Measurements from ENCODE around the gene BRSK2.

The BRSK2 gene

GRCh38 chr11:1440496-1440895 lies 50.8 kb downstream of the BRSK2 start:
- no peak overlapping the region for H3K9ac ChIP-seq (ENCODE audit: low read length in 5 of 5)
- no peaks in the 10 kb centered on the region for H3K36me3 ChIP-seq (ENCODE audit: control insufficient read depth in 5 of 5, insufficient read depth in 5 of 5, low read length in 5 of 5)
- no peak overlapping the region for H3K4me3 ChIP-seq (ENCODE audit: low read depth in 1 of 5, low read length in 5 of 5)
- no peaks in the 10 kb centered on the region for H3K9me3 ChIP-seq (ENCODE audit: control insufficient read depth in 5 of 5, low read length in 5 of 5)
- H3K27ac ChIP-seq (ENCODE audit: low read depth, low read length), result no peak overlapping the region
- H3K27me3 ChIP-seq (ENCODE audit: control insufficient read depth in 5 of 5, insufficient read depth in 4 of 5, low read length in 5 of 5), result peaks cover 16 to 42% (median 28%) of the 10 kb centered on the region in 5 donors
- no peaks in the 10 kb centered on the region for H3K4me1 ChIP-seq (ENCODE audit: control insufficient read depth in 5 of 5, insufficient read depth in 5 of 5, low read length in 5 of 5)

- Histone ChIP-seq H3K9ac (ENCODE audit: low read length in 5 of 5) (no peak overlapping the region), H3K4me1 (ENCODE audit: control insufficient read depth in 5 of 5, insufficient read depth in 5 of 5, low read length in 5 of 5) (no peaks in the 10 kb centered on the region), H3K9me3 (ENCODE audit: control insufficient read depth in 5 of 5, low read length in 5 of 5) (no peaks in the 10 kb centered on the region), H3K27me3 (ENCODE audit: control insufficient read depth in 5 of 5, insufficient read depth in 4 of 5, low read length in 5 of 5) (peaks cover 7 to 32% (median 18%) of the 10 kb centered on the region in 5 donors), H3K36me3 (ENCODE audit: control insufficient read depth in 5 of 5, insufficient read depth in 5 of 5, low read length in 5 of 5) (no peaks in the 10 kb centered on the region), H3K27ac (ENCODE audit: low read depth, low read length) (no peak overlapping the region), H3K4me3 (ENCODE audit: low read depth in 1 of 5, low read length in 5 of 5) (no peak overlapping the region)
These were observed 52.4 kb downstream of the BRSK2 start for GRCh38 chr11:1442163-1442562.

- H3K27me3 ChIP-seq (ENCODE audit: control insufficient read depth in 5 of 5, insufficient read depth in 4 of 5, low read length in 5 of 5), result peaks cover 5 to 26% (median 15%) of the 10 kb centered on the region in 5 donors
- no peaks in the 10 kb centered on the region for H3K4me1 ChIP-seq (ENCODE audit: control insufficient read depth in 5 of 5, insufficient read depth in 5 of 5, low read length in 5 of 5)
- no peaks in the 10 kb centered on the region for H3K36me3 ChIP-seq (ENCODE audit: control insufficient read depth in 5 of 5, insufficient read depth in 5 of 5, low read length in 5 of 5)
- H3K4me3 ChIP-seq (ENCODE audit: low read depth in 1 of 5, low read length in 5 of 5), result no peak overlapping the region
- H3K9ac ChIP-seq (ENCODE audit: low read length in 5 of 5), result no peak overlapping the region
- no peak overlapping the region for H3K27ac ChIP-seq (ENCODE audit: low read depth, low read length)
- H3K9me3 ChIP-seq (ENCODE audit: control insufficient read depth in 5 of 5, low read length in 5 of 5), result no peaks in the 10 kb centered on the region
These were observed 53.2 kb downstream of the BRSK2 start for GRCh38 chr11:1442807-1443366.

GRCh38 chr11:1443737-1444136 lies 54.0 kb downstream of the BRSK2 start:
- no peak overlapping the region for H3K9ac ChIP-seq (ENCODE audit: low read length in 5 of 5)
- no peak overlapping the region for H3K4me3 ChIP-seq (ENCODE audit: low read depth in 1 of 5, low read length in 5 of 5)
- H3K36me3 ChIP-seq (ENCODE audit: control insufficient read depth in 5 of 5, insufficient read depth in 5 of 5, low read length in 5 of 5), result no peaks in the 10 kb centered on the region
- no peaks in the 10 kb centered on the region for H3K4me1 ChIP-seq (ENCODE audit: control insufficient read depth in 5 of 5, insufficient read depth in 5 of 5, low read length in 5 of 5)
- peaks cover 11 to 27% (median 14%) of the 10 kb centered on the region in 5 donors for H3K27me3 ChIP-seq (ENCODE audit: control insufficient read depth in 5 of 5, insufficient read depth in 4 of 5, low read length in 5 of 5)
- no peaks in the 10 kb centered on the region for H3K9me3 ChIP-seq (ENCODE audit: control insufficient read depth in 5 of 5, low read length in 5 of 5)
- H3K27ac ChIP-seq (ENCODE audit: low read depth, low read length), result no peak overlapping the region

- Histone ChIP-seq H3K9me3 (ENCODE audit: control insufficient read depth in 5 of 5, low read length in 5 of 5) (no peaks in the 10 kb centered on the region), H3K9ac (ENCODE audit: low read length in 5 of 5) (no peak overlapping the region), H3K27me3 (ENCODE audit: control insufficient read depth in 5 of 5, insufficient read depth in 4 of 5, low read length in 5 of 5) (peaks cover 10 to 25% (median 17%) of the 10 kb centered on the region in 5 donors)
These were observed 54.6 kb downstream of the BRSK2 start for GRCh38 chr11:1444321-1444720.

GRCh38 chr11:1444823-1445422 lies 55.2 kb downstream of the BRSK2 start:
- Histone ChIP-seq H3K27me3 (ENCODE audit: control insufficient read depth in 5 of 5, insufficient read depth in 4 of 5, low read length in 5 of 5) (peaks cover 8 to 25% (median 16%) of the 10 kb centered on the region in 5 donors), H3K9me3 (ENCODE audit: control insufficient read depth in 5 of 5, low read length in 5 of 5) (no peaks in the 10 kb centered on the region), H3K4me1 (ENCODE audit: control insufficient read depth in 5 of 5, insufficient read depth in 5 of 5, low read length in 5 of 5) (no peaks in the 10 kb centered on the region), H3K4me3 (ENCODE audit: low read depth in 1 of 5, low read length in 5 of 5) (no peak overlapping the region), H3K36me3 (ENCODE audit: control insufficient read depth in 5 of 5, insufficient read depth in 5 of 5, low read length in 5 of 5) (no peaks in the 10 kb centered on the region), H3K27ac (ENCODE audit: low read depth, low read length) (no peak overlapping the region), H3K9ac (ENCODE audit: low read length in 5 of 5) (no peak overlapping the region)

More at GRCh38 chr11:1444321-1444720, 54.6 kb downstream of the BRSK2 start:
- H3K4me3 ChIP-seq (ENCODE audit: low read depth in 1 of 5, low read length in 5 of 5), result no peak overlapping the region
- H3K27ac ChIP-seq (ENCODE audit: low read depth, low read length), result no peak overlapping the region
- H3K4me1 ChIP-seq (ENCODE audit: control insufficient read depth in 5 of 5, insufficient read depth in 5 of 5, low read length in 5 of 5), result no peaks in the 10 kb centered on the region
- no peaks in the 10 kb centered on the region for H3K36me3 ChIP-seq (ENCODE audit: control insufficient read depth in 5 of 5, insufficient read depth in 5 of 5, low read length in 5 of 5)

- Histone ChIP-seq H3K36me3 (ENCODE audit: control insufficient read depth in 5 of 5, insufficient read depth in 5 of 5, low read length in 5 of 5) (no peaks in the 10 kb centered on the region), H3K27me3 (ENCODE audit: control insufficient read depth in 5 of 5, insufficient read depth in 4 of 5, low read length in 5 of 5) (peaks cover 8 to 22% (median 13%) of the 10 kb centered on the region in 5 donors), H3K4me1 (ENCODE audit: control insufficient read depth in 5 of 5, insufficient read depth in 5 of 5, low read length in 5 of 5) (no peaks in the 10 kb centered on the region), H3K27ac (ENCODE audit: low read depth, low read length) (no peak overlapping the region), H3K9ac (ENCODE audit: low read length in 5 of 5) (no peak overlapping the region), H3K4me3 (ENCODE audit: low read depth in 1 of 5, low read length in 5 of 5) (no peak overlapping the region), H3K9me3 (ENCODE audit: control insufficient read depth in 5 of 5, low read length in 5 of 5) (no peaks in the 10 kb centered on the region)
These were observed 56.2 kb downstream of the BRSK2 start for GRCh38 chr11:1445741-1446445.

- no peak overlapping the region for H3K9ac ChIP-seq (ENCODE audit: low read length in 5 of 5)
- no peak overlapping the region for H3K27ac ChIP-seq (ENCODE audit: low read depth, low read length)
- no peaks in the 10 kb centered on the region for H3K9me3 ChIP-seq (ENCODE audit: control insufficient read depth in 5 of 5, low read length in 5 of 5)
- no peaks in the 10 kb centered on the region for H3K4me1 ChIP-seq (ENCODE audit: control insufficient read depth in 5 of 5, insufficient read depth in 5 of 5, low read length in 5 of 5)
- no peaks in the 10 kb centered on the region for H3K36me3 ChIP-seq (ENCODE audit: control insufficient read depth in 5 of 5, insufficient read depth in 5 of 5, low read length in 5 of 5)
- peaks cover 11 to 27% (median 18%) of the 10 kb centered on the region in 5 donors for H3K27me3 ChIP-seq (ENCODE audit: control insufficient read depth in 5 of 5, insufficient read depth in 4 of 5, low read length in 5 of 5)
- H3K4me3 ChIP-seq (ENCODE audit: low read depth in 1 of 5, low read length in 5 of 5), result no peak overlapping the region
These were observed 56.9 kb downstream of the BRSK2 start for GRCh38 chr11:1446623-1447022.

GRCh38 chr11:1447845-1448825 lies 58.4 kb downstream of the BRSK2 start:
- Histone ChIP-seq H3K27me3 (ENCODE audit: control insufficient read depth in 5 of 5, insufficient read depth in 4 of 5, low read length in 5 of 5) (peaks cover 11 to 32% (median 21%) of the 10 kb centered on the region in 5 donors), H3K4me3 (ENCODE audit: low read depth in 1 of 5, low read length in 5 of 5) (no peak overlapping the region), H3K36me3 (ENCODE audit: control insufficient read depth in 5 of 5, insufficient read depth in 5 of 5, low read length in 5 of 5) (no peaks in the 10 kb centered on the region), H3K4me1 (ENCODE audit: control insufficient read depth in 5 of 5, insufficient read depth in 5 of 5, low read length in 5 of 5) (no peaks in the 10 kb centered on the region), H3K27ac (ENCODE audit: low read depth, low read length) (no peak overlapping the region), H3K9me3 (ENCODE audit: control insufficient read depth in 5 of 5, low read length in 5 of 5) (no peaks in the 10 kb centered on the region), H3K9ac (ENCODE audit: low read length in 5 of 5) (no peak overlapping the region)
